Uterus (tissue), 2 donors: ENCODE measurements around the gene PCNX2.

Experiments used
- POLR2A ChIP-seq, 2 donors: fragments of 450-650 bp; IDR thresholded peaks; one replicate each; pipeline ENCODE4 v1.6.1; 2016; ENCODE audit warnings: antibody characterized with exemption in 2 of 2, mild to moderate bottlenecking in 1 of 2, moderate library complexity in 1 of 2
- TF ChIP-seq, protein P1 (sequence below), 4 experiments: fragments of 200-600 bp in 2 of 4; fragments of 450-650 bp in 2 of 4; sonication (generic) in 2 of 4; IDR thresholded peaks; one replicate each; pipeline ENCODE4 v1.5.1; 2016 to 2019; ENCODE audit warnings: antibody characterized with exemption in 4 of 4, mild to moderate bottlenecking in 2 of 4, moderate library complexity in 1 of 4

DNA sequence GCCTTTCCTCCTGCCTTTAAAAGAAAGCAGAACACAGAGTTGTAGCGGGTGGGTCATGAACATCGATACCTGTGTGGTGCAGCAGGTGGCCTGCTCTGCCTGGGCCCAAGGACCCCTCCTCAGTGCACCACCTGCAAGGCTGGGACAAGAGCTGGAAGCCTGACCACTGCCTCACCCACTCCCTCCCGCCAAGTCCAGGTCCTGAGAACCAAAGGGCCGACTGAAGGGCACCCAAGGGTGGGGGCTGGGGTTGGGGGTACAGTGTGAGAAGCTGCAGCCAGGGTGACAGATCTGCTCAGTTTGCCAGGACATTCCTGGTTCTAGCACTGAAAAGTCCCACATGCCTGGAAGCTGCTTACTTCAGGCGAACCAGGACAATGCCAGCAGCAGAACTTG lies 309.0 kb downstream of the PCNX2 start:
- TF ChIP-seq, protein P1, sequence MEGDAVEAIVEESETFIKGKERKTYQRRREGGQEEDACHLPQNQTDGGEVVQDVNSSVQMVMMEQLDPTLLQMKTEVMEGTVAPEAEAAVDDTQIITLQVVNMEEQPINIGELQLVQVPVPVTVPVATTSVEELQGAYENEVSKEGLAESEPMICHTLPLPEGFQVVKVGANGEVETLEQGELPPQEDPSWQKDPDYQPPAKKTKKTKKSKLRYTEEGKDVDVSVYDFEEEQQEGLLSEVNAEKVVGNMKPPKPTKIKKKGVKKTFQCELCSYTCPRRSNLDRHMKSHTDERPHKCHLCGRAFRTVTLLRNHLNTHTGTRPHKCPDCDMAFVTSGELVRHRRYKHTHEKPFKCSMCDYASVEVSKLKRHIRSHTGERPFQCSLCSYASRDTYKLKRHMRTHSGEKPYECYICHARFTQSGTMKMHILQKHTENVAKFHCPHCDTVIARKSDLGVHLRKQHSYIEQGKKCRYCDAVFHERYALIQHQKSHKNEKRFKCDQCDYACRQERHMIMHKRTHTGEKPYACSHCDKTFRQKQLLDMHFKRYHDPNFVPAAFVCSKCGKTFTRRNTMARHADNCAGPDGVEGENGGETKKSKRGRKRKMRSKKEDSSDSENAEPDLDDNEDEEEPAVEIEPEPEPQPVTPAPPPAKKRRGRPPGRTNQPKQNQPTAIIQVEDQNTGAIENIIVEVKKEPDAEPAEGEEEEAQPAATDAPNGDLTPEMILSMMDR (IDR thresholded peaks at IDR 0.05) = no peak
- no peak for TF ChIP-seq POLR2A (IDR thresholded peaks at IDR 0.05)
